ENCODE data around the gene LSM12. TPM values are rescaled to one million over a fixed set of nuclear protein-coding genes. Genes with fewer than 3 reads are reported as not detected.
A peak's percentile ranks its signal among the peaks of the same experiment; 100 is the strongest.

Gene LSM12
- total RNA-seq, 2 donors from 2014 or later: 35.3 to 46.5 TPM

DNA sequence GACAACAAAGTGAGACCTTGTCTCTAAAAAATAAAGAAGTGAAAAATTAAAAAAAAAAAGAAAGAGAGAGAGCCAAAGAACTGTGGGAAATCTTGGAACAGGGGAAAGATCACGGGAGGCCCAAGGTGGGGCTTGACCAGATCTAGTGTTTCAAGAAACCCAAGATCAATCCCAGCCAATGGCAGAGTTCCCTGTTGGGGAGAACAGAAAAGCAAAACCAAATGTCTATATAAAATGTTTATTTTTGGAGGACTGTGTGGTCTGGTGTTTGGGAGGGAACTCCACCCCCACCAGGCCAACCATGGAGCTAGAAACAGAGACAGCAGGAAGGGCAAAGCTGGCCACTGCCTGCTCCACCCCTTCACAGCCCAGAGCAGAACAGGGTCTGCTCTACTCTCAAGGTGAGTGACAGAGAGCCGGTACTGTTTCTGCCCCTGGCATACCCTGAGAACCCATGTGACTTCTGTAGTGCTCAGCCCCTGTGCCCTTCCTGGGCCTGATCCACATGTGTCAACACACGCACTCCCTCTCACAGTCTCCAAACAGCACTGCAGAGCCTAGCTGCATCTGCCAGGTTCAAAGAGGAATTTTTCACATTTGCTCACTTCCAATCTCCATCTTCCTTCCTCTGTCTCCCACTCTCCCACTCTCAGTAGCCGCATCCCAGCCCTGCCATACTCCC, 55.4 kb downstream of the LSM12 start:
- H3K36me3 Mint-ChIP-seq (ENCODE audit: low read depth): peaks cover 8% of the 10 kb centered on the region
- peaks cover 23% of the 10 kb centered on the region for H3K4me1 Mint-ChIP-seq
- no peaks in the 10 kb centered on the region for H3K9me3 ChIP-seq (ENCODE audit: control insufficient read depth, low read length, poor library complexity, severe bottlenecking)
- peak overlapping the region; percentile 9 for H3K27ac Mint-ChIP-seq
- H3K4me3 Mint-ChIP-seq: no peak overlapping the region
- ATAC-seq (no peak), DNase-seq (no peak)
- H3K27me3 Mint-ChIP-seq: no peaks in the 10 kb centered on the region

DNA sequence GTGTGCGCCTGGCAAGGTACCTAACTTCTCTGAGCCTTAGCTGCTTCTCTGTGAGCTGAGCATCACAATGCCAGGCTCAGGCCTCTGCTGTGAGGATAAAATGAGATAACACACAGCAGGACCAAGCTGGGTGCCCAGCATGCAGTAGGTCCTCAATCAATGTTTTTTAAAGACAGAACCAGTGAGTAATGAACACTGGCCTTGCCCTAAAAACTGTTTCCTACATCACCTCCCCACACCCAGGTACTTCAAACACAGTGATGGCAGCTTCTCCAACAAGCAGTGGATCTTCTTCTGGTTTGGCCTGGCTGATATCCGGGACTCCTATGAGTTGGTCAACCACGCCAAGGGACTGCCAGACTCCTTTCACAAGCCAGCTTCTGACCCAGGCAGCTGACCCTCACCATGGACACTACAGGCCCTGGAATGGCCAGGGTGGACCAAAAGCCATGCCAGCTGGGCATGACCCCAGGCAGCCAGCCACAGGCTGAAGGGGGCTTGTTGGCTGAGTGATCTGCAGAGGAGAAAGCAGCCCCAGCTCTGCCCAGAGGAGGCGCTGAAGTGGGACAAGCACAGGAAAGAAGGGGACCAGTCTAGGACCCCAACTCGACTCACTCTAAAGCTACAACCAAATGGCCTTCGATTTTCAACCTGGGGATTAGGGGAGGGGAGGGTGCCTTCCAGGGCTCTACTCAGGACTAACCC, 58.1 kb downstream of the LSM12 start:
- Mint-ChIP-seq H3K27ac (peak overlapping the region; percentile 92), H3K27me3 (no peaks in the 10 kb centered on the region), H3K4me3 (peak overlapping the region; percentile 94), H3K36me3 (ENCODE audit: low read depth) (peaks cover 5% of the 10 kb centered on the region), H3K4me1 (peaks cover 24% of the 10 kb centered on the region)
- ATAC-seq (no peak), DNase-seq (no peak)
- no peaks in the 10 kb centered on the region for H3K9me3 ChIP-seq (ENCODE audit: control insufficient read depth, low read length, poor library complexity, severe bottlenecking)

DNA sequence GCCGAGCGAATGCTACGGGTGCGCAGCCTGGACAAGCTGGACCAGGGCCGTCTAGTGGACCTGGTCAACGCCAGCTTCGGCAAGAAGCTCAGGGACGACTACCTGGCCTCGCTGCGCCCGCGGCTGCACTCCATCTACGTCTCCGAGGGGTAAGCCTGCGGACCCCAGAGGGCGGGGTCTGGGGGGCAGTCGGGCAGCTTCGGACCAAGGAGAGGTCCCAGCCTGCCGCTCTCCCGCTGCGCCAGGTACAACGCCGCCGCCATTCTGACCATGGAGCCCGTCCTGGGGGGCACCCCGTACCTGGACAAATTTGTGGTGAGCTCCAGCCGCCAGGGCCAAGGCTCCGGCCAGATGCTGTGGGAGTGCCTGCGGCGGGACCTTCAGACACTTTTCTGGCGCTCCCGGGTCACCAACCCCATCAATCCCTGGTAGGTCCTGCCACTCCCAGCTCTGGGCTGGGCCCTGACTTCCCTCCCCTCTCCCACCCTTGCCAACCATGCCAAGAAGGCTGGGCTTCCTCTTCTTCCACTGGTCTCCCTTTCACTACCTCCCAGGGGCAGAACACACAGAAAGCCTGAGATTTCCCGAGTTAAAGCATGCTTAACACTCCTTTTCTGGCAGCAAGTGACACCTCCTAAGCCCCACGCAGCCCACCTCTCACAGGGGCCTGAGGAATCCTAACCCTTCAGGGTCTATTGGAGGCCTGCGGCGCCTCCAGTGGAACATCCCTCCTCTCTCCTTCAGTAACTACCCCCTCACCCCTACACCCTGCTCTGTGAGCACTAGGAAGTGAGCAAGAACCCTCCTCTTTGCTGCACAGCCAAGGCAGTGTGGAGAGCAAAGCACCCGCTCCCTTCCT, 58.9 kb downstream of the LSM12 start:
- Mint-ChIP-seq H3K27ac (peak overlapping the region; percentile 92), H3K36me3 (ENCODE audit: low read depth) (peaks cover 5% of the 10 kb centered on the region), H3K4me3 (peak overlapping the region; percentile 94), H3K27me3 (no peaks in the 10 kb centered on the region), H3K4me1 (peaks cover 24% of the 10 kb centered on the region)
- DNase-seq (no peak), ATAC-seq (no peak)
- no peaks in the 10 kb centered on the region for H3K9me3 ChIP-seq (ENCODE audit: control insufficient read depth, low read length, poor library complexity, severe bottlenecking)

DNA sequence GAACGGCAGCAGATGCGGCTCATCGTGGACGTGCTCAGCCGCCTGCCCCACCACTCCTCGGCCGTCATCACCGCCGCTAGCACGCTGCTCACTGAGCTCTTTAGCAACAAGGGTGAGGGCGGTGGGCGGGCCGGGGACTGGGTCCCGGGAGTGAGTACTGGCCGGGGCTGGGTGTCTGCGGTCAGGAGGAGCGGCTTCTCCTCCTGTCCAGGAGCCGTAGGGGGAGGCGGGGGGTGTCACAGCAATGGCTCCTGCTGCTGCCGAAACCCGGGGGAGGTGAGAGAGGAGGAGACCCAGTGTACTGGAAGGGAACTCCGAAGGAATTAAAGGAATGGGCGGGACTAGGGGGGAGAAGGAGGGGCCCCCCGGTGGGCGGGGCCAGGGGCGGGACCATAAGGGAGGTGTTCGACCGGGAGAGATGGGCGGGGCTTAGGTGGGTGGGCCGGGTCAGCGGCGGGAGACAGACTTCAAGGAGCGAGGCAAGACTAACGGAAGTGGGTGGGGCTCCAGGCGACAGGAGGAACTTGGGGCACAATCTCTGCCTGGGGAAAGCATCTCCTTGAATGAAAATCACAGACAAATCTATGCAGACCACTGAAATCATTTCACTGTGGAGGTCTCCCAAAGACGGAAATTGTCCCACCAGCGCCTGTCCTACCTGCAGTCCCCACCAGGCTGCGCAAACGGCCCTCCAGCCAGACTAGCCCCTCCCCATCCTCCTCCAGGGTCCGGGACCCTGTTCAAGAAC, 59.7 kb downstream of the LSM12 start:
- no peaks in the 10 kb centered on the region for H3K9me3 ChIP-seq (ENCODE audit: control insufficient read depth, low read length, poor library complexity, severe bottlenecking)
- Mint-ChIP-seq H3K4me3 (peak overlapping the region; percentile 94), H3K27ac (peak overlapping the region; percentile 54), H3K36me3 (ENCODE audit: low read depth) (peaks cover 5% of the 10 kb centered on the region), H3K4me1 (peaks cover 24% of the 10 kb centered on the region), H3K27me3 (no peaks in the 10 kb centered on the region)
- DNase-seq: peak; percentile 86 to 98 (median 97)
- peak; percentile 88 for ATAC-seq

DNA sequence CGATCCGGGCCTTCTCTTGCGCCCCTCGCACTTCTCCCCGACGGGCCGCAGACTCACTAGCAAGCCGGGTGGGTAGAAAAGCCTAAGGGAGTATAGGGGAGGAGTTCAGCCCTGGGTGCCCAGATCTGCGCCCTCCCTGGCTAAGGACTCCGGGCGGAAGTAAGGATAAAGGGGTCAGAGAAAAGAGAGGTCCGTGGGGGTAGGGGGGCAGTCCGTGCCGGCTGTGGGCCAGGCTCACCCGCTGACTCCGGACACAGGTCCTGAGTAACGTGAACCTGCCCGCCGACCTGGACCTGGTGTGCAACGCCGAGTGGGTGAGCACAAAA, 60.2 kb downstream of the LSM12 start:
- peak overlapping the region; percentile 54 for H3K27ac Mint-ChIP-seq
- H3K4me3 Mint-ChIP-seq: peak overlapping the region; percentile 94
- ATAC-seq (peak; percentile 18), DNase-seq (no peak)
- H3K4me1 Mint-ChIP-seq: peaks cover 21% of the 10 kb centered on the region
- peaks cover 2% of the 10 kb centered on the region for H3K36me3 Mint-ChIP-seq (ENCODE audit: low read depth)
- H3K27me3 Mint-ChIP-seq: no peaks in the 10 kb centered on the region
- no peaks in the 10 kb centered on the region for H3K9me3 ChIP-seq (ENCODE audit: control insufficient read depth, low read length, poor library complexity, severe bottlenecking)

DNA sequence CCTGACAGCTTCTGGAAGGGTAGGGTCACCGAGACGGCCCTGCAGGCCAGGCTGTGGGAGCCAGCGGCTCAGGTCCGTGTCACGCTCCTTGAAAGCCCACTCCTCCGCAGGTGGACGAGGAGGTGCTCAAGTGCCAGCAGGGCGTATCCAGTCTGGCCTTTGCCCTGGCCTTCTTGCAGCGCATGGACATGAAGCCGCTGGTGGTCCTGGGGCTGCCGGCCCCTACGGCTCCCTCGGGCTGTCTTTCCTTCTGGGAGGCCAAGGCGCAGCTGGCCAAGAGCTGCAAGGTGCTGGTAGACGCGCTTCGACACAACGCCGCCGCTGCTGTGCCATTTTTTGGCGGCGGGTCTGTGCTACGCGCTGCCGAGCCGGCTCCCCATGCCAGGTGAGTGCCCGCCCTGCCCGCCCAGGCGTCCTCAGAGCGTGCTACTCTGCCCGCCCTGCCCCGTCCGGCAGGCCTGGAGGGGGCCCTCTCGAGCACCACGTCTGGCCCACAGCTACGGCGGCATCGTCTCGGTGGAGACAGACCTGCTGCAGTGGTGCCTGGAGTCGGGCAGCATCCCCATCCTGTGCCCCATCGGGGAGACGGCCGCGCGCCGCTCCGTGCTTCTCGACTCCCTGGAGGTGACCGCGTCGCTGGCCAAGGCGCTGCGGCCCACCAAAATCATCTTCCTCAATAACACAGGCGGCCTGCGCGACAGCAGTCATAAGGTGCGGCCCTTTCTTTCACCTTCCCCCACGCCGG, 60.8 kb downstream of the LSM12 start:
- Mint-ChIP-seq H3K36me3 (ENCODE audit: low read depth) (peaks cover 2% of the 10 kb centered on the region), H3K4me1 (peaks cover 21% of the 10 kb centered on the region), H3K27me3 (no peaks in the 10 kb centered on the region), H3K27ac (peak overlapping the region; percentile 54), H3K4me3 (peak overlapping the region; percentile 94)
- peak; percentile 18 for ATAC-seq
- peak in 2 of 3 donors; percentile 28 to 34 for DNase-seq
- no peaks in the 10 kb centered on the region for H3K9me3 ChIP-seq (ENCODE audit: control insufficient read depth, low read length, poor library complexity, severe bottlenecking)

DNA sequence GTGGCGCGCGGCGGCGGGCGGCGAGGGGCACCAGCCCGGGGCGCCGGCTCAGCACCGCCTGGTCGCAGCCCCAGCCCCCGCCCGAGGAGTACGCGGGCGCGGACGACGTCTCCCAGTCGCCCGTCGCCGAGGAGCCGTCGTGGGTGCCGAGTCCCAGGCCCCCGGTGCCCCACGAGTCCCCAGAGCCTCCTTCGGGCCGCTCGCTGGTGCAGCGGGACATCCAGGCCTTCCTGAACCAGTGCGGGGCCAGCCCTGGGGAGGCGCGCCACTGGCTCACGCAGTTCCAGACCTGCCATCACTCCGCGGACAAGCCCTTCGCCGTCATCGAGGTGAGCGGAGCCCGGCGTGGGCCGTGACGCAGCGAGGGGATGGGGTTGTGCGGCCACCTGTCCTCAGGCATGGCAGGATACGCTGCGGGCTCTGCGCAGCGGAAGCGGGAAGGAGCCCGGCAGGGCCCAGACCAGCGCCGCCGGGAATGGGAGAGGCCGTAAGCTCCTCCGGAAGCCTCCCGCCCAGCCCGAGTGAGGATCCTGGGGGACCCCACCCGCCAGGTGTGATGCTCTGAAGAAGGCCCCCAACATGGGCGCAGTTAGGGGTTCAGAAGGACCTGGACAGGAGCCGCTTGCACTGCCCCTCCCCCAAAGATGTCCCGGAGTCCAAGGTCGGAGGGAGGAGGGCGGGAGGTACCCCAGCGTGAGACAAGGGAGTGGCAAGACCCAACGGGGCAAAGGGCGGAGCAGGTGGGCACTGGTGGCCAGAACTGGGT, 61.5 kb downstream of the LSM12 start:
- Mint-ChIP-seq H3K36me3 (ENCODE audit: low read depth) (no peaks in the 10 kb centered on the region), H3K27me3 (no peaks in the 10 kb centered on the region)

DNA sequence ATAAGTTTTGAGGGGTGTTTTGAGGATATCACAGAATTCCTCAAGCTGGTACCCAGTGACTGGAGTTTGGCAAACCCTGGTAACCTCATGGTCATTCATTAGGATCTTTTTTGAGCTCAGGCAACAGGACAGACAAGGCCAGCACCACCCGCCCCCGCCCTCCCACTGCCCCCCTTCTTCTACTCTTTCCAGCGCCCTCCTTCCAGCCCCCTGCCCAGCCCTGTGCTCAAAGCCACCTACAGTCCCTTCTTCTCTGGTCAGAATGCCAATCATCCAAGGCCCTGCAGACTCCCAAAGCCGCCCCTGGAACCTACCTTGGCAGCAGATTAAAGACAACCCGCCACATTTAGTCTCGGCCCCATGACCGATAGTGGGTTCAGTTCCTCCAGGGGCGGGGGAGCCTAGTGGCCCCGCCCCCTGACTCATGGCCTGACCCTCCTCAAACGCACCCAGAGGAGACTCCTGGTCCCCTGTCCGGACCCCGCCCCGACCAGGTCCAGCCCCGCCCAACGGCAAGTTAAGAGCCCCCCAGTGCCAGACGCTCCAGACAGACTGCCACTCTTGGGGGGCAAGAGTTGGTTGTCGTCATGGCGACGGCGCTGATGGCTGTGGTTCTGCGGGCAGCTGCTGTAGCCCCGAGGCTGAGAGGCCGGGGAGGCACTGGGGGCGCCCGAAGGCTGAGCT, 62.3 kb downstream of the LSM12 start, which contains the start of gene NAGS:
TSS of gene NAGS (plus strand) at position 546 of the 684 bp plus-strand sequence. CDS start at position 588, 42 bp downstream.
- Mint-ChIP-seq H3K4me3 (peak within 1 kb of the TSS; percentile 94), H3K27ac (no peak within 1 kb of the TSS), H3K4me1 (peaks cover 21% of the 10 kb centered on the region), H3K27me3 (no peaks in the 10 kb centered on the region), H3K36me3 (ENCODE audit: low read depth) (no peaks in the 10 kb centered on the region)
- H3K9me3 ChIP-seq (ENCODE audit: control insufficient read depth, low read length, poor library complexity, severe bottlenecking): no peaks in the 10 kb centered on the region
- DNase-seq (no peak), ATAC-seq (no peak)

More for the DNA sequence above, 61.5 kb downstream of the LSM12 start:
- ATAC-seq: no peak
- DNase-seq: no peak
- Mint-ChIP-seq H3K4me3 (peak overlapping the region; percentile 94), H3K27ac (no peak overlapping the region), H3K4me1 (peaks cover 21% of the 10 kb centered on the region)
- H3K9me3 ChIP-seq (ENCODE audit: control insufficient read depth, low read length, poor library complexity, severe bottlenecking): no peaks in the 10 kb centered on the region

DNA sequence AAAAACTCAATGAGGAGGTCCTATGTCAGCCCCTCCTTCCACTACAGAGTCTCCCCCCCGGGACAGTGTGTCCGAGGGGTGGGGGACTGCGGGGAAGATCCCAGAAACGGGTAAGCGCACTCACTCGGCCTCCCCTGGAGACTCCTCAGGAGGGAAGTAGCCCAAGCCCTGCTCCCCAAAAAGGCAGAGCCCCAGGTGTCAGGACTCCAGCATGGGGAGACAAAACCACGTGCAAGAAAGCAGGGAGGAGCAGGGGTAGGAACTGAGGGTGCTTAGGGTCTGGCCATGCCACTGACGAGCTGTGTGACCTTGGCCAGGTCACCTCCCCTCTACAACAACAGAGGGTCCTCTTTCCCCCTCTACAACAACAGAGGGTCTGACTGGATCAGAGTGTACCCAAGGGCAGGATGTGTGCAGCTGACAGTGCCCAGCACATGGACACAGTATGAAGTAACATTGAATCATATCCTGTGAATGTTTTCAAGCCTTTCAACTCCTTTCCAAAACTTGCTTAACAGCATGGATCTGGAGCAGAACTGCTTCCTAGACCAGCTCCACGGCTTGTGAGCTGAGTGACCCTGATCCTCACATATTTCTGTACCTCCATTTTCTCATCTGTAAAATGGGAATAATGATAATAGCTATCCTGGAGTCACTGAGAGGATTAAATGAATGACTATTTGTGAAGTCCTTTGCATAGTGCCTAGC, 64.2 kb downstream of the LSM12 start:
- DNase-seq: no peak
- H3K27ac Mint-ChIP-seq: peak overlapping the region; percentile 45

DNA sequence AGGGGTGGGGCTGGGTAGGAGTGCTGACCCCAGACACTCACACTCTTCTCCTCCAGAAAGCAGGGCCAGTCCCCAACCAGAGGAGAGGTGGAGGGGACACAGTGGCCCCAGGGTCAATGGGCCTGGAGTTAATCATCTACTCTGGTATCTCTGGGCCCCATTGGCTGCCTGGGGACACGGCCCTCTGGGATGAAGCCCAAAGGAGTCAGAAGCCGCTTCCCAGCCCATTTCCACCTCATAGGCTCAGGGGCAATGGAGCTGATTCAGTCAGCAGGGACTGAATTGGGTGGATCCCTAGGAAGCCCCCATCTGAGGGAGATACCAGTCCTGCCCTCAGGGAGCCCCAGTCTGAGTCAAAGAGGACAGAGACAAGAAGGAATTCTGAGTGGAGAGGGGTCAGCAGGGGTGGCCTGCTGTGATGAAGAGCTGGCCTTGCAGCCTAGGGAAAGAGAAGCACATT, 65.0 kb downstream of the LSM12 start:
- no peak for DNase-seq
- no peaks in the 10 kb centered on the region for H3K9me3 ChIP-seq (ENCODE audit: control insufficient read depth, low read length, poor library complexity, severe bottlenecking)
- H3K4me1 Mint-ChIP-seq: peaks cover 9% of the 10 kb centered on the region
- peaks cover 9% of the 10 kb centered on the region for H3K27me3 Mint-ChIP-seq
- H3K27ac Mint-ChIP-seq: peak overlapping the region; percentile 45
- no peak overlapping the region for H3K4me3 Mint-ChIP-seq
- H3K36me3 Mint-ChIP-seq (ENCODE audit: low read depth): no peaks in the 10 kb centered on the region
- no peak for ATAC-seq

More for the DNA sequence above, 64.2 kb downstream of the LSM12 start:
- H3K36me3 Mint-ChIP-seq (ENCODE audit: low read depth): no peaks in the 10 kb centered on the region
- H3K9me3 ChIP-seq (ENCODE audit: control insufficient read depth, low read length, poor library complexity, severe bottlenecking): no peaks in the 10 kb centered on the region
- H3K27me3 Mint-ChIP-seq: peaks cover 7% of the 10 kb centered on the region
- ATAC-seq: no peak
- peaks cover 12% of the 10 kb centered on the region for H3K4me1 Mint-ChIP-seq
- no peak overlapping the region for H3K4me3 Mint-ChIP-seq

Measured in T-helper 17 cell (primary cell).